ENCODE results near the gene FBXW8. TPM values are rescaled to one million over a fixed set of nuclear protein-coding genes. Genes with fewer than 3 reads are reported as not detected.

FBXW8 gene
- total RNA-seq, 1 experiment from 2014 or later, result 24.2 TPM

DNA sequence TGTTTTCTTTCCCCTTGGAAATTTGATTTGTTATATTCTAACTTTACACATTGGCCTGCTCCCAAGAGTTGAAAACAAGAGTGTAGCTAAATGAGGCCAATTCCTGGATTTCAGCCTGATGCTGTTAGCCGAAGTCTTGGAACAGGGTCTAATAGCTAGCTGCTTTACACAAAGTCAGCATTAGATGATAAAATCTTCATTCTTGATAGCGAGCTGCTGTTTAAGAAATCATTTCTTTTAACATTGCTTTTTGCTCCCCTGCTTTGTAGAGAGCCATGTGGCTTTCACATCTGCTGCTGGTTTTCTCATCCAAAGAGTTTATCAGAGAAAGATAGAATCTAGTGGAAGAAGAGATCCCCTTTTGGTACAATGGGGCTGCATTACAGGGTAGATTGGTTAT, 22.3 kb downstream of the FBXW8 start:
- Mint-ChIP-seq H3K4me3 (ENCODE audit: unreplicated experiment) (no peak overlapping the region), H3K4me1 (ENCODE audit: insufficient read depth, unreplicated experiment) (no peaks in the 10 kb centered on the region), H3K9me3 (ENCODE audit: unreplicated experiment) (no peaks in the 10 kb centered on the region), H3K27me3 (ENCODE audit: insufficient read depth, unreplicated experiment) (no peaks in the 10 kb centered on the region), H3K27ac (ENCODE audit: low read depth, unreplicated experiment) (no peak overlapping the region), H3K36me3 (ENCODE audit: insufficient read depth, unreplicated experiment) (peaks cover 50% of the 10 kb centered on the region)
- ChIA-PET CTCF (no interaction called here), POLR2A (no interaction called here)
- BruUV-seq (replicated peaks), result no TSS peak
- intact Hi-C loops (cut with micrococcal nuclease), result no loop called here
- TF ChIP-seq, protein P1, sequence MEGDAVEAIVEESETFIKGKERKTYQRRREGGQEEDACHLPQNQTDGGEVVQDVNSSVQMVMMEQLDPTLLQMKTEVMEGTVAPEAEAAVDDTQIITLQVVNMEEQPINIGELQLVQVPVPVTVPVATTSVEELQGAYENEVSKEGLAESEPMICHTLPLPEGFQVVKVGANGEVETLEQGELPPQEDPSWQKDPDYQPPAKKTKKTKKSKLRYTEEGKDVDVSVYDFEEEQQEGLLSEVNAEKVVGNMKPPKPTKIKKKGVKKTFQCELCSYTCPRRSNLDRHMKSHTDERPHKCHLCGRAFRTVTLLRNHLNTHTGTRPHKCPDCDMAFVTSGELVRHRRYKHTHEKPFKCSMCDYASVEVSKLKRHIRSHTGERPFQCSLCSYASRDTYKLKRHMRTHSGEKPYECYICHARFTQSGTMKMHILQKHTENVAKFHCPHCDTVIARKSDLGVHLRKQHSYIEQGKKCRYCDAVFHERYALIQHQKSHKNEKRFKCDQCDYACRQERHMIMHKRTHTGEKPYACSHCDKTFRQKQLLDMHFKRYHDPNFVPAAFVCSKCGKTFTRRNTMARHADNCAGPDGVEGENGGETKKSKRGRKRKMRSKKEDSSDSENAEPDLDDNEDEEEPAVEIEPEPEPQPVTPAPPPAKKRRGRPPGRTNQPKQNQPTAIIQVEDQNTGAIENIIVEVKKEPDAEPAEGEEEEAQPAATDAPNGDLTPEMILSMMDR (IDR thresholded peaks at IDR 0.05; ENCODE audit: unreplicated experiment), result no peak
- DNase-seq (ENCODE audit: unreplicated experiment), result no peak

GRCh38 chr12:116933512-116934246, 22.9 kb downstream of the FBXW8 start:
- no peaks in the 10 kb centered on the region for H3K9me3 Mint-ChIP-seq (ENCODE audit: unreplicated experiment)
- CTCF ChIA-PET, result interaction anchor here (1.3 kb wide), 1 partner anchor 9 kb away, joined by 3 read pairs; no protein-coding TSS in a partner anchor
- no peaks in the 10 kb centered on the region for H3K4me1 Mint-ChIP-seq (ENCODE audit: insufficient read depth, unreplicated experiment)
- no peak overlapping the region for H3K4me3 Mint-ChIP-seq (ENCODE audit: unreplicated experiment)
- H3K27ac Mint-ChIP-seq (ENCODE audit: low read depth, unreplicated experiment), result no peak overlapping the region
- TF ChIP-seq, protein P1 (IDR thresholded peaks at IDR 0.05; ENCODE audit: unreplicated experiment), result no peak
- POLR2A ChIA-PET, result no interaction called here
- H3K36me3 Mint-ChIP-seq (ENCODE audit: insufficient read depth, unreplicated experiment), result peaks cover 47% of the 10 kb centered on the region
- intact Hi-C loops (cut with micrococcal nuclease), result no loop called here
- DNase-seq (ENCODE audit: unreplicated experiment), result no peak
- BruUV-seq (replicated peaks), result no TSS peak
- no peaks in the 10 kb centered on the region for H3K27me3 Mint-ChIP-seq (ENCODE audit: insufficient read depth, unreplicated experiment)

GRCh38 chr12:116934908-116935705, 24.4 kb downstream of the FBXW8 start:
- H3K27ac Mint-ChIP-seq (ENCODE audit: low read depth, unreplicated experiment), result no peak overlapping the region
- H3K4me3 Mint-ChIP-seq (ENCODE audit: unreplicated experiment), result no peak overlapping the region
- TF ChIP-seq, protein P1 (IDR thresholded peaks at IDR 0.05; ENCODE audit: unreplicated experiment), result no peak
- no peak for DNase-seq (ENCODE audit: unreplicated experiment)
- H3K27me3 Mint-ChIP-seq (ENCODE audit: insufficient read depth, unreplicated experiment), result no peaks in the 10 kb centered on the region
- ChIA-PET POLR2A (no interaction called here), CTCF (interaction anchor here (1.3 kb wide), 1 partner anchor 10 kb away, joined by 3 read pairs; no protein-coding TSS in a partner anchor)
- peaks cover 41% of the 10 kb centered on the region for H3K36me3 Mint-ChIP-seq (ENCODE audit: insufficient read depth, unreplicated experiment)
- BruUV-seq (replicated peaks), result no TSS peak
- intact Hi-C loops (cut with micrococcal nuclease), result no loop called here
- no peaks in the 10 kb centered on the region for H3K4me1 Mint-ChIP-seq (ENCODE audit: insufficient read depth, unreplicated experiment)
- no peaks in the 10 kb centered on the region for H3K9me3 Mint-ChIP-seq (ENCODE audit: unreplicated experiment)

- peaks cover 43% of the 10 kb centered on the region for H3K36me3 Mint-ChIP-seq (ENCODE audit: insufficient read depth, unreplicated experiment)
- TF ChIP-seq, protein P1 (IDR thresholded peaks at IDR 0.05; ENCODE audit: unreplicated experiment), result no peak
- no TSS peak for BruUV-seq (replicated peaks)
Observed at GRCh38 chr12:116937640-116938039, 26.9 kb downstream of the FBXW8 start.

More at GRCh38 chr12:116937640-116938039, 26.9 kb downstream of the FBXW8 start:
- POLR2A ChIA-PET, result no interaction called here
- H3K4me1 Mint-ChIP-seq (ENCODE audit: insufficient read depth, unreplicated experiment), result no peaks in the 10 kb centered on the region
- no peak for DNase-seq (ENCODE audit: unreplicated experiment)
- no peak overlapping the region for H3K4me3 Mint-ChIP-seq (ENCODE audit: unreplicated experiment)
- no peaks in the 10 kb centered on the region for H3K27me3 Mint-ChIP-seq (ENCODE audit: insufficient read depth, unreplicated experiment)
- CTCF ChIA-PET, result interaction anchor here (0.6 to 1.0 kb wide), 3 partner anchors 9 to 234 kb away, joined by 3 to 8 read pairs (median 3); no protein-coding TSS in a partner anchor
- H3K27ac Mint-ChIP-seq (ENCODE audit: low read depth, unreplicated experiment), result peak overlapping the region; percentile 41
- no peaks in the 10 kb centered on the region for H3K9me3 Mint-ChIP-seq (ENCODE audit: unreplicated experiment)
- intact Hi-C loops (cut with micrococcal nuclease), result no loop called here

All from MCF 10A (cell line).